ENCODE results near the gene ETFDH. TPM values are rescaled to one million over a fixed set of nuclear protein-coding genes. Genes with fewer than 3 reads are reported as not detected.

ETFDH gene
- total and polyA plus RNA-seq, 10 of the 15 experiments (the other 5 are each of a cell fraction or from before 2014, with no cell fraction given) = 10.9 to 30.4 (median 20.6) TPM

DNA sequence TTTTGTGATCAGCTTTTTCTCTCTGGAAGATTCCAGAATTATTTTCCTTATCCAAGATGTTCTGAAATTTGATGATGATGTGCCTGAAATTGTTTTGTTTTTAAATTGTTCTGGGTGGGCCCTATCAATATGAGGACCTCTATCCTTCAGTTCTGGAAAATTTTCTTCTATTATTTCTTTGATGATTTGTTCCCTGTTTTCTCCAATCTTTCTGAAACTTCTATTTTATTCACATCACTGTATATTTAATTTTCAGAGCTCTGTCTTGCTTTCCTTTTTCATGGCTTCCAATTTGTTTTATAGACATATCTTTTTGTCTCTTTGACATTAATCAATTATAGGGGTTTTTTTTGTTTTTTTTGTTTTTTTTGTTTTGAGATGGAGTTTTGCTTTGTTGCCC lies 84.5 kb downstream of the ETFDH start:
- no peak overlapping the region for H2AFZ ChIP-seq (ENCODE audit: control insufficient read depth, low read depth, low read length)
- CTCF ChIA-PET = interaction anchor here (0.6 kb wide), 1 partner anchor 435 kb away, joined by 3 read pairs; no protein-coding TSS in a partner anchor
- no peaks in the 10 kb centered on the region for H3K4me1 ChIP-seq (ENCODE audit: control insufficient read depth, insufficient read depth, low read length)
- in situ Hi-C loops (cut with MboI) (no loop called here), intact Hi-C loops (cut with micrococcal nuclease; ENCODE audit: unreplicated experiment) (no loop called here)
- DNase-seq (ENCODE audit: low read depth, low spot score) = no peak
- no peaks in the 10 kb centered on the region; the same call in 2 of the 3 replicates for H3K9me3 ChIP-seq (replicated peaks; ENCODE audit: control insufficient read depth, insufficient read depth, low read length)
- SMC1A ChIA-PET (ENCODE audit: uncharacterized antibody, unreplicated experiment) = no interaction called here
- H3K36me3 ChIP-seq (ENCODE audit: control insufficient read depth in 2 of 2, insufficient read depth in 2 of 2, low read length in 1 of 2) = no peaks in the 10 kb centered on the region
- no peaks in the 10 kb centered on the region; a peak in 1 of 4 replicates for H3K27me3 ChIP-seq (replicated peaks in 1 of 2; ENCODE audit: control insufficient read depth in 2 of 2, insufficient read depth in 2 of 2, low read length in 1 of 2)
- TF ChIP-seq KDM1A (IDR thresholded peaks at IDR 0.05; ENCODE audit: borderline replicate concordance) (no peak), PAX5 (IDR thresholded peaks at IDR 0.05; ENCODE audit: borderline replicate concordance, low read depth, low read length) (no peak), SREBF2 (IDR thresholded peaks at IDR 0.05; ENCODE audit: low read length) (no peak), IRF4 (IDR thresholded peaks at IDR 0.05; ENCODE audit: low read depth, low read length) (no peak), GATAD2B (conservative IDR thresholded peaks at IDR 0.05; ENCODE audit: low read depth) (no peak), SREBF1 (IDR thresholded peaks at IDR 0.05; ENCODE audit: low read length) (no peak), STAT3 (IDR thresholded peaks at IDR 0.05; ENCODE audit: low read depth, low read length) (no peak), ZNF207 (IDR thresholded peaks at IDR 0.05; ENCODE audit: borderline replicate concordance) (no peak), RAD51 (IDR thresholded peaks at IDR 0.05) (no peak), E2F8 (IDR thresholded peaks at IDR 0.05; ENCODE audit: low read depth, partially characterized antibody) (no peak), ZNF274 (IDR thresholded peaks at IDR 0.05; ENCODE audit: insufficient read depth, insufficient read length) (no peak)
- TF ChIP-seq, protein P1, sequence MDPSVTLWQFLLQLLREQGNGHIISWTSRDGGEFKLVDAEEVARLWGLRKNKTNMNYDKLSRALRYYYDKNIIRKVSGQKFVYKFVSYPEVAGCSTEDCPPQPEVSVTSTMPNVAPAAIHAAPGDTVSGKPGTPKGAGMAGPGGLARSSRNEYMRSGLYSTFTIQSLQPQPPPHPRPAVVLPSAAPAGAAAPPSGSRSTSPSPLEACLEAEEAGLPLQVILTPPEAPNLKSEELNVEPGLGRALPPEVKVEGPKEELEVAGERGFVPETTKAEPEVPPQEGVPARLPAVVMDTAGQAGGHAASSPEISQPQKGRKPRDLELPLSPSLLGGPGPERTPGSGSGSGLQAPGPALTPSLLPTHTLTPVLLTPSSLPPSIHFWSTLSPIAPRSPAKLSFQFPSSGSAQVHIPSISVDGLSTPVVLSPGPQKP (IDR thresholded peaks at IDR 0.05; ENCODE audit: low read depth, low read length) = no peak
- no peaks in the 10 kb centered on the region for H4K20me1 ChIP-seq (ENCODE audit: control insufficient read depth, insufficient read depth)
- no peaks in the 10 kb centered on the region for H3K79me2 ChIP-seq (ENCODE audit: control insufficient read depth, insufficient read depth, low read length)
- H3K9ac ChIP-seq (ENCODE audit: control insufficient read depth, insufficient read depth, low read length) = no peak overlapping the region
- POLR2A ChIA-PET = no interaction called here
- RAD21 ChIA-PET (ENCODE audit: unreplicated experiment) = no interaction called here
- H3K4me2 ChIP-seq (ENCODE audit: control insufficient read depth, insufficient read depth) = no peak overlapping the region
- H3K27ac ChIP-seq (ENCODE audit: control insufficient read depth, insufficient read depth) = no peak overlapping the region
- no peak for ATAC-seq
- no peak for FAIRE-seq
- no TSS peak for BruUV-seq (replicated peaks)
- no peak overlapping the region for H3K4me3 ChIP-seq

All from GM12878 (cell line).